Measurements from ENCODE around the gene ARG2.

- TF ChIP-seq POLR2AphosphoS5 (IDR thresholded peaks at IDR 0.05) (no peak), CTCF (IDR thresholded peaks at IDR 0.05) (no peak)
Measured at GRCh38 chr14:67668559-67668958, 48.8 kb downstream of the ARG2 start.
